ENCODE data around the gene SLC43A1. TPM values are rescaled to one million over a fixed set of nuclear protein-coding genes. Genes with fewer than 3 reads are reported as not detected.

SLC43A1 gene
- polyA plus RNA-seq, 1 donor, result 7.2 TPM

Other genes starting within 250 kb of the SLC43A1 start
- 69.1 TPM for gene TNKS1BP1, start 190.8 kb downstream of the SLC43A1 start, polyA plus RNA-seq (ENCODE audit: insufficient read length)
- gene SSRP1, start 179.8 kb downstream of the SLC43A1 start, polyA plus RNA-seq (ENCODE audit: insufficient read length), result 200 TPM
- 0.40 TPM for gene P2RX3, start 177.3 kb downstream of the SLC43A1 start, polyA plus RNA-seq (ENCODE audit: insufficient read length)
- gene PRG3, start 134.6 kb downstream of the SLC43A1 start, polyA plus RNA-seq (ENCODE audit: insufficient read length), result 0.48 TPM
- 0.68 TPM for gene PRG2, start 125.1 kb downstream of the SLC43A1 start, polyA plus RNA-seq (ENCODE audit: insufficient read length)
- 27.2 TPM for gene SLC43A3, start 88.6 kb downstream of the SLC43A1 start, polyA plus RNA-seq (ENCODE audit: insufficient read length)
- gene RTN4RL2, start 55.2 kb downstream of the SLC43A1 start, polyA plus RNA-seq (ENCODE audit: insufficient read length), result 2.5 TPM
- 32.4 TPM for gene TIMM10, start 15.1 kb upstream of the SLC43A1 start, polyA plus RNA-seq (ENCODE audit: insufficient read length)
- gene SMTNL1, start 21.9 kb upstream of the SLC43A1 start, polyA plus RNA-seq (ENCODE audit: insufficient read length), result 0.47 TPM
- gene UBE2L6, start 52.0 kb upstream of the SLC43A1 start, polyA plus RNA-seq (ENCODE audit: insufficient read length), result 31.2 TPM
- gene SERPING1, start 82.0 kb upstream of the SLC43A1 start, polyA plus RNA-seq (ENCODE audit: insufficient read length), result 137 TPM
- gene YPEL4, start 134.2 kb upstream of the SLC43A1 start, polyA plus RNA-seq (ENCODE audit: insufficient read length), result 5.1 TPM
- 15.6 TPM for gene CLP1, start 142.1 kb upstream of the SLC43A1 start, polyA plus RNA-seq (ENCODE audit: insufficient read length)
- gene ZDHHC5, start 152.4 kb upstream of the SLC43A1 start, polyA plus RNA-seq (ENCODE audit: insufficient read length), result 48.5 TPM
- 18.2 TPM for gene MED19, start 196.5 kb upstream of the SLC43A1 start, polyA plus RNA-seq (ENCODE audit: insufficient read length)
- gene TMX2, start 196.9 kb upstream of the SLC43A1 start, polyA plus RNA-seq (ENCODE audit: insufficient read length), result 123 TPM
- 97.0 TPM for gene SELENOH, start 225.8 kb upstream of the SLC43A1 start, polyA plus RNA-seq (ENCODE audit: insufficient read length)
- gene BTBD18, start 236.1 kb upstream of the SLC43A1 start, polyA plus RNA-seq (ENCODE audit: insufficient read length), result 0.70 TPM
- gene CTNND1, start 246.1 kb upstream of the SLC43A1 start, polyA plus RNA-seq (ENCODE audit: insufficient read length), result 239 TPM